GM21723 (cell line): Measurements from ENCODE around the gene NKAP.
"Not testable (repeated sequence)": the region's sequence is repeated elsewhere in the genome, so short reads cannot be mapped to it uniquely, and the experiment has no call there.

Experiments
- ATAC-seq: cut with Tn5 transposase; IDR thresholded peaks from one replicate; pipeline ENCODE4 v1.9.1; 2021; ENCODE audit warnings: mild to moderate bottlenecking, moderate library complexity; ENCODE audit not compliant: unreplicated experiment

The NKAP gene

GRCh38 chrX:119943185-119943988 lies at the start of gene NKAP:
Gene NKAP, minus strand, starts transcription at chrX:119943751. Its CDS starts 146 bp downstream, at chrX:119943605.
- peak; percentile 81 for ATAC-seq

- no peak for ATAC-seq
Observed at GRCh38 chrX:119991005-119991787, 47.6 kb upstream of the NKAP start.

DNA sequence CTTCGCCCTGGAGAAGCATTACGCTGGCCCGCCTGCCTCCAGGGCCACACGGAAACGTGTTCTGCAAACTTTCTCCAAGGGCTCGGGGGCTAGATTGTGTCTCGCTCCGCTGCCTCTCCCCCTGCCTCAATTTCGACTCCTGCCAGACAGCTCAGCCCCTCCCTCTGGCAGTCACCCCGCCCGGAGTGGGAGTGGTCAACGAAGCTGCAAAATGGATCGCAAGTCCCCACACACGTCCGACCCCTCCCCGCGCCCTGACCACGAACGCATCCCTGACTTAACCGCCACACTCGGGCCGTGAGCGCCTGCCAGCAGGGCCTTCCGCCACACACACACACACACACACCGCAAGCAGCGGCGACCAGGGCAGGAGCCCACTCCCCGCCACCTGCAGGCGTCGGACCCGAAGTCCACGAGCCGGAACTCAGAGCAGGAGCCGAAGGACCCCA lies 47.0 kb upstream of the NKAP start:
- no peak for ATAC-seq

- ATAC-seq, result no peak
Observed at GRCh38 chrX:119989905-119990555, 46.5 kb upstream of the NKAP start.

DNA sequence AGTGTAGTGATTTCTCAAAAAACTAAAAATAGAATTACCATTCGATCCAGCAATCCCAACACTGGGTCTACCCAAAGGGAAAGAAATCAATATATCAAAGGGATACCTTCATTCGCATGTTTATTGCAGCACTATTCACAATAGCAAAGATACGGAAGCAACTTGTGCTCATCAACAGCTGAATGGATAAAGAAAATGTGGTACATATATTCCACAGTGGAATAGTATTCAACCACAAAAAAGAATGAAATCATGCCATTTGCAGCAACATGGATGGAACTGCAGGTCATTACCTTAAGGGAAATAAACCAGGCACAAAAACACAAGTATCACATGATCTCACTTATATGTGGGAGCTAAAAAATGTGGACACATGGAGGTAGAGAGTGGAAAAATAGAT lies 42.7 kb upstream of the NKAP start:
- ATAC-seq, result no peak

GRCh38 chrX:119984652-119985051 lies 41.1 kb upstream of the NKAP start:
- ATAC-seq, result no peak

- ATAC-seq, result no peak
Observed at GRCh38 chrX:119983494-119983893, 39.9 kb upstream of the NKAP start.

GRCh38 chrX:119982145-119982544 lies 38.6 kb upstream of the NKAP start:
- no peak for ATAC-seq

DNA sequence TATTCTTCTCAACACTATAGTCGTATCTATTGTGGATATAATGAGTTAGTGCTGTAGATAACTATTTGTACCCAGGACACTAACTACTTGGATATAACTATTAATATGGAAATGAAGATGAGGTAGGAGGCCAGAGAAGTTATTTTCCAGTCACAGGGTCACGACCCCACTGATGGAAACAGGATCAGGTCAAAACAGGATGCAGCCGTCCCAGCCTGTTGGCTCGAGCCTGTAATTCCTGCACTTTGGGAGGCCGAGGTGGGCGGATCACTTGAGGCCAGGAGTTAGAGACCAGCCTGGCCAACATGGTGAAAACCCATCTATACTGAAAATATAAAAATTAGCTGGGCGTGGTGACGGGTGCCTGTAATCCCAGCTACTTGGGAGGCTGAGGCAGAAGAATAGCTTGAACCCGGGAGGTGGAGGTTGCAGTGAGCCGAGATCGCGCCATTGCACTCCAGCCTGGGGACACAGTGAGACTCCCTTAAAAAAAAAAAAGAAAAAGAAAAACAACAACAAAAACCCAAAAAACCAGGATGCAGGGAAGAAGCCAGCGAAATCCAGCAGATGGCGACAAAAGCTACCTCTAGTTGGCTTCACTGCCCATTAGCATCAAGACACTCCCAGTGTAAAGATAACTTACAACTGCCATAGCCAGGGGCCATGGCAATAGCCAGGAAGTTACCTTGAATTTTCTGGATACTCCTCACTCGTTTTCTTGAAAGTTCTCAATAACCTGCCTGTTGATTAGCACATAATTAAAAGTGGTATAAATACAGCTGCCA lies 37.9 kb upstream of the NKAP start:
- no peak for ATAC-seq

DNA sequence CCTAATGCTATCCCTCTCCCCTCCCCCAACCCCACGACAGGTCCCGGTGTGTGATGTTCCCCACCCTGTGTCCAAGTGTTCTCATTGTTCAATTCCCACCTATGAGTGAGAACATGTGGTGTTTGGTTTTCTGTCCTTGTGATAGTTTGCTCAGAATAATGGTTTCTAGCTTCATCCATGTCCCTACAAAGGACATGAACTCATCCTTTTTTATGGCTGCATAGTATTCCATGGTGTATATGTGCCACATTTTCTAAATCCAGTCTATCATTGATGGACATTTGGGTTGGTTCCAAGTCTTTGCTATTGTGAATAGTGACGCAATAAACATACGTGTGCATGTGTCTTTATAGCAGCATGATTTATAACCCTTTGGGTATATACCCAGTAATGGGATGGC lies 33.6 kb upstream of the NKAP start:
- not testable (repeated sequence) for ATAC-seq

- ATAC-seq, result no peak
Observed at GRCh38 chrX:119971184-119971583, 27.6 kb upstream of the NKAP start.

GRCh38 chrX:119970574-119970973 lies 27.0 kb upstream of the NKAP start:
- no peak for ATAC-seq

- not testable (repeated sequence) for ATAC-seq
Observed at GRCh38 chrX:119966837-119967236, 23.3 kb upstream of the NKAP start.

- ATAC-seq, result no peak
Observed at GRCh38 chrX:119960625-119961024, 17.1 kb upstream of the NKAP start.

DNA sequence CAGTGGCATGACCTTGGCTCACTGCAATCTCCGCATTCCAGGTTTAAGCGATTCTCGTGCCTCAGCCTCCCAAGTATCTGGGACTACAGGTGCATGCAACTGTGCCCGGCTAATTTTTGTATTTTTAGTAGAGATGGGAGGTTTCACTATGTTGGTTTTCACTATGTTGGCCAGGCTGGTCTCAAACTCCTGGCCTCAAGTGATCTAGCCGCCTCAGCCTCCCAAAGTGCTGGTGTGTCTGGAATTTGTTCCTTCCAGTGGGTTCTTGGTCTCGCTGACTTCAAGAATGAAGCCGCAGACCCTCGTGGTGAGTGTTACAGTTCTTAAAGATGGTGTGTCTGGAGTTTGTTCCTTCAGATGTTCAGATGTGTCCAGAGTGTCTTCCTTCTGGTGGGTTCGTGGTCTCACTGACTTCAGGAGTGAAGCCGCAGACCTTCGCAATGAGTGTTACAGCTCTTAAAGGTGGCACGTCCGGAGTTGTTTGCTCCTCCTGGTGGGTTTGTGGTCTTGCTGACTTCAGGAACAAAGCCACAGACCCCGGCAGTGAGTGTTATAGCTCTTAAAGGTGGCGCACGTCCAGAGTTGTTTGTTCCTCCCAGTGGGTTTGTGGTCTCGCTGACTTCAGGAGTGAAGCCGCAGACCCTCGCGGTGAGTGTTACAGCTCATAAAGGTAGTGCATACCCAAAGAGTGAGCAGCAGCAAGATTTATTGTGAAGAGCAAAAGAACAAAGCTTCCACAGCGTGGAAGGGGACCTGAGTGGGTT lies 12.4 kb upstream of the NKAP start:
- ATAC-seq, result not testable (repeated sequence)

- no peak for ATAC-seq
Observed at GRCh38 chrX:119954374-119954773, 10.8 kb upstream of the NKAP start.

GRCh38 chrX:119948381-119948780 lies 4.8 kb upstream of the NKAP start:
- no peak for ATAC-seq

DNA sequence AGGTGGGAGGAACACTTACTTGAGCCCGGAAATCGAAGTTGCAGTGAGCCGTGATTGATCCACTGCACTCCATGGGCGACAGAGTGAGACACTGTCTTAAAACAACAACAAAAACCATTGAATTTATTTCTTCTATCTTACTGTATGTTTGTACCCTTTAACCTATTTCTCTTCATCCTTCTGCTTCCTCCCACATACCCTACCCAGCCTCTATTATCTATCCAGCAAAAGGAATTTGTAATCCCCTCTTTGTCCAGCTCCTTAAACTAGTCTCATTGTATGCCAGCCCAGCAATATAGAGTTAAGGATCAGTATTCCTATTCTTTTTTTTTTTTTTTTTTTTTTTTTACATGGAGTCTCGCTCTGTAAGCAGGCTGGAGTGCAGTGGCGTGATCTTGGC lies 1.9 kb upstream of the NKAP start:
- no peak for ATAC-seq

DNA sequence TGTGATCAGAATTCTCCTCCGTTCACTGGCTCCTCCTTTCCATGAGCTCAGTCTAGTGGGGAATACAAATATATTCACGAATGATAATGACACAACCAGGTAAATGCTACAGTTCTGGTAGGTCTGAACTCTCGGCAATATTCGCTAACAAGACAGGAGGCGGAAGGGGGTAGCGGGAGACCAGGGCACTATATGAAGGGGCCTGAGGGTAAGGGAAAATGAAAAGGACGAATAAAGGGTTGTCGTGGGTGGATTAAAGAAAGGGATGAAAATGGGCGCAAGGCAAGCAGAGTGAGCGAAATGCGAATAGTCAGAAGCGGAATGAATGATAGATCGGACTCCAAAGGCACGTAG lies 743 bp downstream of the NKAP start:
- ATAC-seq, result peak; percentile 11

DNA sequence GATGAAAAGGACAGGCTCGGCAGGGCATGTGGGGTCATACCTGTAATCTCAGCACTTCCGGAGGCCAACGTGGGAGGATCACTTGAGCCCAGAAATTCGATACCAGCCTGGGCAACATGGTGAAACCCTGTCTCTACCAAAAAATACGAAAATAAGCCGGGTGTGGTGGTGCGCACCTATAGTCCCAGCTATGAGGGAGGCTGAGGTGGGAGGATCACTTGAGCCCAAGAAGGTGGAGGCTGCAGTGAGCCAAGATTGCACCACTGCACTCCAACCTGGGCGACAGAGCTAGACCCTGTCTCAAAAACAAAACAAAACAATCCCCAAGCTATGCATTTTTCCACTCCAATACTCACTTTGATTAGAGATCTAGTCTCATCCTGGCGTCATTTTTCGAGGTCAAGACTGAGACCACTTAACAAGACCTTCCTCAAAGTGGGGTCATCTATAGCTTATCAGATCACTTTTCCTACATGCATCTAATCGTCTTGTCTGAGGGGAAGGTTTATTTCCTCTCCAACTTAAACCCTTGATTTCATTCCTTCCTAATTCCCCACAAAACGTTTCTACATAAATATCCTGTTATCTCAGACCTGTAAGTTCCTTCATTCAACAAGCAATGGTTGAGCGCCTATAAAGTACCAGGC lies 1.3 kb downstream of the NKAP start:
- ATAC-seq, result no peak
